GM18951 (cell line): Measurements from ENCODE around the gene LRP8.

Source experiments
- POLR2A ChIP-seq: IDR thresholded peaks from 4 replicates; pipeline ENCODE4 v1.6.1; 2011; ENCODE audit warnings: mild to moderate bottlenecking; ENCODE audit not compliant: insufficient read length, insufficient read depth; ENCODE audit errors: extremely low read depth
- in situ Hi-C: fragments of 300-500 bp; cut with MboI; formaldehyde crosslinking; loops from one replicate; pipeline ENCODE4 v1.12.0; 2022; ENCODE audit warnings: low sequenced_read_pairs, mixed read lengths, inconsistent platforms; ENCODE audit not compliant: unreplicated experiment

LRP8 gene

GRCh38 chr1:53277326-53277725, 50.5 kb downstream of the LRP8 start:
- no peak for TF ChIP-seq POLR2A
- in situ Hi-C loops, result loop anchor here (5.0 kb wide), 1 partner anchor 120 kb away; no protein-coding TSS in a partner anchor

- no peak for TF ChIP-seq POLR2A
- in situ Hi-C loops, result loop anchor here (5.0 kb wide), 1 partner anchor 120 kb away; no protein-coding TSS in a partner anchor
Observed at GRCh38 chr1:53276902-53277281, 51.0 kb downstream of the LRP8 start.

- in situ Hi-C loops, result loop anchor here (5.0 kb wide), 1 partner anchor 121 kb away; no protein-coding TSS in a partner anchor
- TF ChIP-seq POLR2A, result no peak
Observed at GRCh38 chr1:53276153-53276901, 51.5 kb downstream of the LRP8 start.

GRCh38 chr1:53275566-53275965, 52.3 kb downstream of the LRP8 start:
- in situ Hi-C loops, result loop anchor here (5.0 kb wide), 1 partner anchor 122 kb away; no protein-coding TSS in a partner anchor
- TF ChIP-seq POLR2A, result no peak

- in situ Hi-C loops, result loop anchor here (5.0 kb wide), 1 partner anchor 123 kb away; no protein-coding TSS in a partner anchor
- no peak for TF ChIP-seq POLR2A
Observed at GRCh38 chr1:53274541-53275185, 53.2 kb downstream of the LRP8 start.

- no peak for TF ChIP-seq POLR2A
- in situ Hi-C loops, result no loop called here
Observed at GRCh38 chr1:53274026-53274425, 53.8 kb downstream of the LRP8 start.

- TF ChIP-seq POLR2A, result no peak
- in situ Hi-C loops, result no loop called here
Observed at GRCh38 chr1:53273526-53273925, 54.3 kb downstream of the LRP8 start.

GRCh38 chr1:53272349-53272748, 55.5 kb downstream of the LRP8 start:
- in situ Hi-C loops, result no loop called here
- TF ChIP-seq POLR2A, result no peak

- no peak for TF ChIP-seq POLR2A
- in situ Hi-C loops, result no loop called here
Observed at GRCh38 chr1:53271446-53272090, 56.3 kb downstream of the LRP8 start.

- in situ Hi-C loops, result no loop called here
Observed at GRCh38 chr1:53270873-53271272, 57.0 kb downstream of the LRP8 start.

GRCh38 chr1:53270107-53270506, 57.8 kb downstream of the LRP8 start:
- TF ChIP-seq POLR2A, result no peak
- in situ Hi-C loops, result no loop called here

More at GRCh38 chr1:53270873-53271272, 57.0 kb downstream of the LRP8 start:
- TF ChIP-seq POLR2A, result no peak

- in situ Hi-C loops, result no loop called here
- TF ChIP-seq POLR2A, result no peak
Observed at GRCh38 chr1:53267761-53268160, 60.1 kb downstream of the LRP8 start.

- no peak for TF ChIP-seq POLR2A
- in situ Hi-C loops, result no loop called here
Observed at GRCh38 chr1:53266038-53266437, 61.8 kb downstream of the LRP8 start.
